ENCODE data around the gene RTL10.

The RTL10 gene

GRCh38 chr22:19882446-19883381 lies 28.0 kb upstream of the RTL10 start:
- no peak overlapping the region for H3K27ac ChIP-seq
- no peak for TF ChIP-seq CTCF (conservative IDR thresholded peaks at IDR 0.05)
- TF ChIP-seq ZFX (IDR thresholded peaks at IDR 0.05) = no peak

GRCh38 chr22:19880786-19881569 lies 26.3 kb upstream of the RTL10 start:
- no peak for TF ChIP-seq CTCF (conservative IDR thresholded peaks at IDR 0.05)
- no peak overlapping the region for H3K27ac ChIP-seq

GRCh38 chr22:19879992-19880785 lies 25.5 kb upstream of the RTL10 start:
- TF ChIP-seq ZFX (IDR thresholded peaks at IDR 0.05) = no peak
- H3K27ac ChIP-seq = no peak overlapping the region

- no peak for TF ChIP-seq CTCF (conservative IDR thresholded peaks at IDR 0.05)
- no peak for TF ChIP-seq ZFX (IDR thresholded peaks at IDR 0.05)
- no peak overlapping the region for H3K27ac ChIP-seq
These were observed 24.9 kb upstream of the RTL10 start for GRCh38 chr22:19879643-19879991.

GRCh38 chr22:19879246-19879570 lies 24.5 kb upstream of the RTL10 start:
- TF ChIP-seq ZFX (IDR thresholded peaks at IDR 0.05) (no peak), CTCF (conservative IDR thresholded peaks at IDR 0.05) (no peak)
- no peak overlapping the region for H3K27ac ChIP-seq

GRCh38 chr22:19878461-19879245 lies 24.0 kb upstream of the RTL10 start:
- TF ChIP-seq ZFX (IDR thresholded peaks at IDR 0.05) (no peak), CTCF (conservative IDR thresholded peaks at IDR 0.05) (no peak)
- no peak overlapping the region for H3K27ac ChIP-seq
